ENCODE data around the gene GNPTAB.

Gene GNPTAB

DNA sequence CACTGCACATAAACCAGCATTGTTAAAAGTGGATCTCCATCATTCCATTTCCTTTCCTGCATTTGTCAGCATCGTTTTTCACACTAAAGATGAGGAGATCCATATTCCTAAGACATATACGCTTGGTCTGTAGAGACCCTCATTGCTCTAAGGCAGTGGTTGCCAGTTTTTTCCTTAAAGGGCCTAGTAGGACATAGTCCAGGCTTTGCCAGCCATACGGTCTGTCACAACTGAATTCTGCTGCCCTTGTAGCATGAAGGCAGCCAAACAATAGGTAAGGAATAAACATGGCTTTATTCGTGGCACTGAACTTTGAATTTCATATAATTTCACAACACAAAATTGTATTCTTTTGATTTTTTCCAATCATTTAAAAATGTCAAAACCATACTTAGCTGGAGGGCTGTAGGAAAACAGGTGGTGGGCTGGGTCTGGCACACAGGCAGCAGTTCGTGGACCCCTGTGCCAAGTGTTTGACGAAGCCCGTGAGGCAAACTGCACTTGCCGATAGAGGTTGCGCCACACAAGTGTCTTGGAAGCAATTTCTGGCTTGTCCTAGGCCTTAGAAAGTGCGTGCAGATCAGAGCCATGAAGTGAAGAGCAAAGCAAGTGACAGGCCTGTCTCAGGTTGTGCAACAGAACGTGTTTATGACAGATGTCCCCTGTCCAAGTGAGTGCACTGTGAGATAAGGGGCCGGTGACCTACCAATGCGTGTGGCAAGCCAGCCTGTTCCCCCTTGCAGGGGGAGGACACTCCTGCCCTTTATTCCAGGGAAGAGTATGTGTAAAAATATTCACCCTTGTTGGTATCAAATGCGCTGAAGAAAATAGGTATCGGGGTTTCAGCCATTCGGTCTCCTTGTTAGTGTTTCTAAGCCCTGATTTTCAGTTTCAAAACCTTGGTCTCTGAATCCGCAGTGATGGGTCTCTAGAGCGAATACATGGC lies 134.2 kb downstream of the GNPTAB start:
- peak in 1 of 2 donors; percentile 11 for DNase-seq
- Mint-ChIP-seq H3K27me3 (no peaks in the 10 kb centered on the region), H3K4me3 (peak overlapping the region; percentile 86 to 89), H3K9me3 (no peaks in the 10 kb centered on the region), H3K27ac (peak overlapping the region; percentile 86 to 89), H3K4me1 (peaks cover 43% of the 10 kb centered on the region)
- peak; percentile 22 for ATAC-seq

DNA sequence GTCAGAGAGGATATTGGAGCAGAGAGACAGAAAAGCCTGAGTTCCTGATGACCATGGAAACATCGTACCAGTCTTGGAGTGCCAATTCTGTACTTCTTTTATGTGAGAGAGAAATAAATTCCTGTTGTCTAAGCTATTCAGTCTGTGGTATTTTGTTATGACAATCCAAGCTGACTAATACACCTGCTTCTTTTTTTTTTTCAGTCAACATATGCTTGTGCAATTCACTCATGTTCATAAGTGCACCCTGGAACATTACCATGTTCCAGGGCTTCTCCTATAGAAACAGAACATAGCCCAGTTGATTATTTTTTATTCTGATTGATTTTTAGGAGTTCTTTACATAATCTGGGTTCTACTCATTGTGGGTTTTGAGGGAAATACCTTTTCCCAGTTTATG lies 135.1 kb downstream of the GNPTAB start:
- H3K27me3 Mint-ChIP-seq: no peaks in the 10 kb centered on the region
- peaks cover 43% of the 10 kb centered on the region for H3K4me1 Mint-ChIP-seq
- DNase-seq: no peak
- no peak overlapping the region for H3K4me3 Mint-ChIP-seq
- no peaks in the 10 kb centered on the region for H3K9me3 Mint-ChIP-seq
- H3K27ac Mint-ChIP-seq: no peak overlapping the region
- ATAC-seq: no peak
